GM12878 (cell line): Measurements from ENCODE around the gene ENSA. TPM values are rescaled to one million over a fixed set of nuclear protein-coding genes. Genes with fewer than 3 reads are reported as not detected.
A peak's percentile ranks its signal among the peaks of the same experiment; 100 is the strongest.

Experiments used
- ATAC-seq: fragments of 200-7000 bp; cut with Tn5 transposase; 3 replicates; pipeline ENCODE4 v1.9.1; 2020; ENCODE audit warnings: mild to moderate bottlenecking, moderate library complexity
- BruUV-seq: library from RNA; stranded (reverse); fragments of 400-500 nt; replicated peaks from 2 replicates; lab custom pipeline; 2021; lab: Mats Ljungman, UMichigan
- CTCF ChIA-PET: fragments of 300-600 bp; sonication (Branson Sonifier 250); formaldehyde crosslinking; extraction: SDS; loops from one replicate; lab custom pipeline; 2021; ENCODE audit warnings: inconsistent platforms; lab: Yijun Ruan, JAX
- POLR2A ChIA-PET: fragments of 350-600 bp; formaldehyde crosslinking; extraction: SDS; loops from one replicate; lab custom pipeline; 2021; ENCODE audit warnings: inconsistent platforms; lab: Charles Lee
- RAD21 ChIA-PET: fragments of 300-600 bp; sonication (Branson Sonifier 250); formaldehyde crosslinking; loops from one replicate; lab custom pipeline; 2023; ENCODE audit warnings: antibody characterized with exemption; ENCODE audit not compliant: unreplicated experiment; lab: Charles Lee
- SMC1A ChIA-PET: fragments of 300-600 bp; sonication (Branson Sonifier 250); formaldehyde crosslinking; loops from one replicate; lab custom pipeline; 2023; ENCODE audit not compliant: unreplicated experiment, uncharacterized antibody; lab: Charles Lee
- DNase-seq: peaks from one replicate; pipeline ENCODE4 v3.0.0-alpha.2; 2011; ENCODE audit warnings: low read depth, low spot score
- FAIRE-seq: peaks from 3 replicates; lab custom pipeline; 2011; peaks lifted over from hg19 to GRCh38; lab: Jason Lieb, UNC
- H2AFZ ChIP-seq: 2 replicates; pipeline ENCODE4 v1.6.0; 2011; ENCODE audit warnings: low read depth, low read length, control low read depth; ENCODE audit not compliant: control insufficient read depth
- H3K27ac ChIP-seq: 2 replicates; pipeline ENCODE4 v1.5.1; 2011; ENCODE audit warnings: control low read depth; ENCODE audit not compliant: control insufficient read depth, insufficient read depth
- H3K27me3 ChIP-seq, 2 experiments: replicated peaks in 1 of 2; 2 replicates each; pipeline versions ENCODE4 v1.6.0 to v1.6.1; 2011; ENCODE audit warnings: low read length in 1 of 2; ENCODE audit not compliant: control insufficient read depth in 2 of 2, insufficient read depth in 2 of 2
- H3K36me3 ChIP-seq, 2 experiments: 2 replicates each; pipeline ENCODE4 v1.5.1; 2011; ENCODE audit warnings: low read length in 1 of 2; ENCODE audit not compliant: control insufficient read depth in 2 of 2, insufficient read depth in 2 of 2
- H3K4me1 ChIP-seq: 2 replicates; pipeline ENCODE4 v1.6.1; 2011; ENCODE audit warnings: mild to moderate bottlenecking, low read length, moderate library complexity, mixed read lengths; ENCODE audit not compliant: control insufficient read depth, insufficient read depth
- H3K4me2 ChIP-seq: 2 replicates; pipeline ENCODE4 v1.6.0; 2011; ENCODE audit warnings: control low read depth; ENCODE audit not compliant: control insufficient read depth, insufficient read depth
- H3K4me3 ChIP-seq: fragments of 200-600 bp; sonication (generic); 2 replicates; pipeline ENCODE4 v1.5.1; 2016
- H3K79me2 ChIP-seq: 2 replicates; pipeline ENCODE4 v1.6.0; 2011; ENCODE audit warnings: low read length; ENCODE audit not compliant: control insufficient read depth, insufficient read depth
- H3K9ac ChIP-seq: 2 replicates; pipeline ENCODE4 v1.8.0; 2011; ENCODE audit warnings: low read length, control low read depth, mixed read lengths; ENCODE audit not compliant: control insufficient read depth, insufficient read depth
- H3K9me3 ChIP-seq: replicated peaks from 3 replicates; pipeline ENCODE4 v1.5.1; 2011; ENCODE audit warnings: mild to moderate bottlenecking, low read length; ENCODE audit not compliant: control insufficient read depth, insufficient read depth
- H4K20me1 ChIP-seq: 2 replicates; pipeline ENCODE4 v1.6.0; 2011; ENCODE audit not compliant: control insufficient read depth, insufficient read depth
- CBFB ChIP-seq: IDR thresholded peaks from 2 replicates; pipeline ENCODE4 v1.6.1; 2016; ENCODE audit warnings: antibody characterized with exemption, low read depth
- CTCF ChIP-seq, 3 experiments: IDR thresholded peaks in 2 of 3; conservative IDR thresholded peaks in 1 of 3; 2 replicates each; pipeline ENCODE4 v1.5.1; 2011; ENCODE audit warnings: low read depth in 3 of 3, low read length in 3 of 3, mild to moderate bottlenecking in 3 of 3, control low read depth in 2 of 3, moderate library complexity in 2 of 3, inconsistent platforms in 1 of 3, mixed read lengths in 1 of 3; ENCODE audit not compliant: control insufficient read depth in 2 of 3, insufficient read depth in 1 of 3; ENCODE audit errors: extremely low read depth in 1 of 3
- ETV6 ChIP-seq, 2 experiments: fragments of 450-650 bp in 1 of 2; IDR thresholded peaks in 1 of 2; conservative IDR thresholded peaks in 1 of 2; 2 replicates each; pipeline ENCODE4 v1.6.1; 2014; ENCODE audit warnings: antibody characterized with exemption in 1 of 2, borderline replicate concordance in 1 of 2, low read depth in 1 of 2, mild to moderate bottlenecking in 1 of 2, moderate library complexity in 1 of 2
- NR2C1 ChIP-seq: fragments of 450-650 bp; IDR thresholded peaks from 2 replicates; pipeline ENCODE4 v1.6.1; 2017; ENCODE audit warnings: antibody characterized with exemption, mild to moderate bottlenecking, moderate library complexity
- SMAD1 ChIP-seq: fragments of 450-650 bp; IDR thresholded peaks from 2 replicates; pipeline ENCODE4 v1.6.1; 2018; ENCODE audit warnings: mild to moderate bottlenecking, low read depth; ENCODE audit not compliant: partially characterized antibody
- TCF12 ChIP-seq: IDR thresholded peaks from 2 replicates; pipeline ENCODE4 v1.6.1; 2011; ENCODE audit warnings: low read depth, mild to moderate bottlenecking, low read length
- ZNF217 ChIP-seq: fragments of 450-650 bp; IDR thresholded peaks from 2 replicates; pipeline ENCODE4 v1.6.1; 2017; ENCODE audit warnings: antibody characterized with exemption, mild to moderate bottlenecking
- WGBS: methylation state at CpG from one replicate; pipeline ENCODE4 v1.1.6; 2016; ENCODE audit warnings: low lambda C conversion rate; ENCODE audit not compliant: insufficient replicate concordance, insufficient coverage; ENCODE audit errors: missing lambda C conversion rate; 5-methylcytosine and 5-hydroxymethylcytosine counted together
- in situ Hi-C: fragments of 300-500 bp; cut with MboI; formaldehyde crosslinking; loops from 9 replicates; pipeline ENCODE4 v1.14.3; 2018; ENCODE audit warnings: mixed read lengths
- intact Hi-C: fragments of 100-400 bp; cut with micrococcal nuclease; formaldehyde crosslinking; loops from one replicate; pipeline ENCODE4 v1.14.2; 2022; ENCODE audit not compliant: unreplicated experiment
- polyA plus RNA-seq, 11 experiments: library from polyadenylated mRNA; depleted of rRNA in 4 of 11; unstranded in 6 of 11; stranded (reverse) in 5 of 11; fragments of >200 nt; fragmentation: Nextera tagmentation in 4 of 11; fragmentation: Illumina TruSeq in 1 of 11; extraction: Ambion mirVana in 4 of 11; extraction: Trizol in 1 of 11; gene quantifications; 1 replicate in 1 of 11; 2 replicates in 10 of 11; pipeline versions ENCODE4 v1.2.1 to v1.2.3, GENCODE V29; 2011 to 2016; ENCODE audit warnings: inconsistent platforms in 2 of 11, missing spikeins in 2 of 11, low read depth in 1 of 11
- total RNA-seq, 4 experiments: library from RNA; depleted of rRNA in 3 of 4; stranded (reverse); fragments of >200 nt in 3 of 4; fragmentation: Illumina TruSeq in 1 of 4; extraction: Trizol in 1 of 4; gene quantifications; 2 replicates each; pipeline versions ENCODE4 v1.2.1 to v1.2.3, GENCODE V29; 2013 to 2021

The ENSA gene
- total and polyA plus RNA-seq, 10 of the 15 experiments (the other 5 are each of a cell fraction or from before 2014, with no cell fraction given): 56.1 to 605 (median 143) TPM

GRCh38 chr1:150578272-150579109, 50.9 kb downstream of the ENSA start (continued):
- TF ChIP-seq CTCF (IDR thresholded peaks at IDR 0.05 in 2 of 3, conservative IDR thresholded peaks at IDR 0.05 in 1 of 3; ENCODE audit: control insufficient read depth in 2 of 3, extremely low read depth in 1 of 3, insufficient read depth in 1 of 3, low read depth in 3 of 3, low read length in 3 of 3) (no peak), ZNF217 (no peak), TCF12 (no peak), CBFB (no peak; the same call in 1 of the 2 replicates), NR2C1 (no peak)

DNA sequence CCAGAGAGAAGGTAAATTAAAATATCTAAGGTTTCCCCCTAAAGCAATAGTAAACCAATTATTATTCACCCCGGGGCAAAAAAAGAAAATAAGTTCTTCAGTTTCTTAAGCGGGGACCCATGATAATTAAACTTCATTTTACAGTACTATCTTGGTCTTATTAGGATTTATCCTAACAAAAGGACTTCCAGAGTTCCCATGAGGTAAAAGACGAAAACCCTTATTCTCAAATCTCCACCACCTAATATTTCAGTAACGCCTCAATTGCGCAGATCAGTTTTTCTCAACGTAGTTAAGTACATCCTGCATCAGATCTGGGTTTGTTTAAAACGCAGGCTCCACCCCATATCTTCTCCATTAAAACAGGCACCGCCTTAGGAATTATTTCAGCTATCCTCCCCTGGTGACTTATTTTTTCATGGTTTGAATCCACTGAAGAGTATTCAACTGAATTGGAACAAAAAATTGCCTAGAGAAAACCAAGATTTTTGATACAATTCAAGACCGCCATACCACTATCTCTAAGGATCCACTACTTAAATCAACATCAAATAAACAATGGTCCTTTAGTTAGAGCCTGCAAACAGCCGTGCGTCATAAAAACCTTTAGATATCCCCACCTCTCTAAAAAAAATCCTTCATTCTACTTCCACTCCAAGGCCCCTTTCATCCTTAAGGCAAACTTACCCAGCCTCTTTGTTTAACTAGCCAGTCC, 51.7 kb downstream of the ENSA start:
- H2AFZ ChIP-seq: no peak overlapping the region

More for the DNA sequence above, 51.7 kb downstream of the ENSA start:
- peak overlapping the region; percentile 93 for H3K9ac ChIP-seq
- POLR2A ChIA-PET: interaction anchor here (0.9 to 10.5 kb wide), 6 partner anchors 9 to 120 kb away, joined by 3 to 324 read pairs (median 14); partner anchors contain the start of gene ENSA
- DNase-seq: no peak
- no peak for FAIRE-seq
- under 1% methylated on average over 11 of the region's 11 CpGs for WGBS
- H4K20me1 ChIP-seq: peaks cover 12% of the 10 kb centered on the region
- H3K27ac ChIP-seq: peak overlapping the region; percentile 96
- no peak for ATAC-seq
- H3K36me3 ChIP-seq: peaks cover 9 to 12% of the 10 kb centered on the region in 2 experiments
- intact Hi-C loops (loop anchor here (2.0 kb wide), 1 partner anchor 33 kb away; no protein-coding TSS in a partner anchor), in situ Hi-C loops (no loop called here)
- BruUV-seq: no TSS peak
- no peaks in the 10 kb centered on the region for H3K9me3 ChIP-seq
- CTCF ChIA-PET: interaction anchor here (1.3 to 16.3 kb wide), 3 partner anchors 14 to 43 kb away, joined by 3 to 289 read pairs (median 28); no protein-coding TSS in a partner anchor
- H3K4me2 ChIP-seq: peak overlapping the region; percentile 28; the same call in 1 of the 2 replicates
- H3K79me2 ChIP-seq: peaks cover 75% of the 10 kb centered on the region
- H3K27me3 ChIP-seq: no peaks in the 10 kb centered on the region
- SMC1A ChIA-PET: interaction anchor here (1.0 to 13.6 kb wide), 8 partner anchors 11 to 52 kb away, joined by 3 to 388 read pairs (median 6); partner anchors contain the start of gene ENSA
- TF ChIP-seq ETV6 (conservative IDR thresholded peaks at IDR 0.05 in 1 of 2, IDR thresholded peaks at IDR 0.05 in 1 of 2; ENCODE audit: borderline replicate concordance in 1 of 2, low read depth in 1 of 2): no peak
- peak; percentile 22 for TF ChIP-seq SMAD1
- 0 out of 2 replicates have a peak, but pooled peaks have one; percentile 28 for TF ChIP-seq CBFB
- RAD21 ChIA-PET: interaction anchor here (1.0 to 14.4 kb wide), 4 partner anchors 12 to 213 kb away, joined by 3 to 387 read pairs (median 24); partner anchors contain the start of gene GOLPH3L
- peaks cover 11% of the 10 kb centered on the region for H3K4me1 ChIP-seq
- peak overlapping the region; percentile 85 for H3K4me3 ChIP-seq
